GM18909 (cell line): ENCODE measurements around the gene OASL.

Experiments used
- ATAC-seq: cut with Tn5 transposase; IDR thresholded peaks from one replicate; pipeline ENCODE4 v1.9.1; 2021; ENCODE audit warnings: mild to moderate bottlenecking; ENCODE audit not compliant: unreplicated experiment, poor library complexity

Gene OASL

DNA sequence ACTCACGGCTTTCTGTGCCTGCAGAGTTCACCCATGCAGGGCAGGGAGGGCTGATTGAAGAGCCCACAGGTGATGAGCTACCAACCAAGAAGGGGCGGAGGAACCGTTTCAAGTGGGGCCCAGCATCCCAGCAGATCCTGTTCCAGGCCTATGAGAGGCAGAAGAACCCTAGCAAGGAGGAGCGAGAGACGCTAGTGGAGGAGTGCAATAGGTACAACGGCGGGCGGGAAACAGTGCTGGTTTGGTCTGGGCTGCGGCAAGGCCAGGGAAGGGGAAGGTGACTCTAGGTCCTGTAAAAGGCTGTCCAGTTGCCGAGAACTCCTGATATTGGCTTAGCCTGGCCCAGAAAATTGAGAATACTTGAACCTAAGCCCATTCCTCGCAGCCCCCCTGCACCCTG, 45.5 kb downstream of the OASL start:
- no peak for ATAC-seq

DNA sequence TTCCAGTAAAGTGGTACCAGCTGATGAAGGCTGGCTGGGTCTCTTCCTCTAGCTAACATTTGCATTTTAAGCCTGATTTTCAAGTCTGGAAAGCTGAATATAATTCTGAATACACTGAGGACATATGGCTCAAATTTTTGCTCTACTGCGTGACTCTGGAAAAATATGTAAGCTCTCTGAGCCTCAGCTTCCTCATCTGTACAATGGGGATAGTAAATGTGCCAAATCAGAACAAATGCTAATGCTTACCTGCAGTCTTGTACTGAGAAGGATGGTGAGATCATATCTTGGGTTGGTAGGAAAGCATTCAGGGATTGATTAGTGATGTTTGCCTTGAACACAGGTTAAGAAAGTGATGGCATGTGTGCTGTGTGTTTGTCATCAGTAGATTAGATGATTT, 46.1 kb downstream of the OASL start:
- no peak for ATAC-seq

DNA sequence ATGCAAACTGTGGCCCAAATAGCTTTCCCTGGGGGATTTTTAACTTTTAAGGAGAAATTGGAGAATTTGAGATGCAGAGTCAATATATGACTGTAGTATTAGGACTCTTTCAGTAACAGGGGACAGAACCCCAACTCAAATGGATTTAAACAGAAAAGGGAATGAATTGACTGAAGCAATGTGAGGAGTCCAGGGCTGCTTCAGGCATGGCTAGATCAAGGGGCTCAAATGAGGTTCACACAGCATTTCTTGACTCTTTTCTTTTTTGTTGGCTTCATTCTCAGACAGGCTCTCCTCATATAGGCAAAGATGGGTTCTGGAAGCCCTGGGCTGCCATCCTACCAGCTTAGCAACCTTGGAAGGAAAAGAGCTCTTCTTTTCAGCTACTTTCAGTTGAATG, 47.1 kb downstream of the OASL start:
- ATAC-seq: no peak

DNA sequence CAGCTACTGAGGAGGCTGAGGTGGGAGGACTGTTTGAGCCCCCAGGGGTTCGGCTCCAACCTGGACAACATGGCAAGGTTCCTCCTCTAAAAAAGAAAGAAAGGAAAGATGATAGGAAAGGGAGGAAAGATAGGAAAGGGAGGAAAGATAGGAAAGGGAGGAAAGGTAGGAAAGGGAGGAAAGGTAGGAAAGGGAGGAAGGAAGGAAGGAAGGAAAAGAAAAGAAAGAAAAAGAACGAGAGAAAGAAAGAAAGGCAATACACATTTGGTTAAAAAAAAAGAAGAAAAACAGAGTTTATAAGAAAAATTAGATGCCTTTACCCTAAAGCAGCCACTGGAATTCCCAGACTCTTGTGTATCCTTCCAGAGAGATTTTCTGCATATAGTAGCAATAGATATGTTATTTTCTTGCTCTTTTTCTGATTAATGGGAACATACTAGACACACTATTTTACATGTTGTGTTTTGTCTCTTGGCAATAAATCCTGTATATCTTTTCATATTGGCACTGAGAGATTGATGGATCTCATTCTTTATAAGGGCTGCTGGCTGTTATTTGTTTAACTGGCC, 48.5 kb downstream of the OASL start:
- ATAC-seq: no peak

DNA sequence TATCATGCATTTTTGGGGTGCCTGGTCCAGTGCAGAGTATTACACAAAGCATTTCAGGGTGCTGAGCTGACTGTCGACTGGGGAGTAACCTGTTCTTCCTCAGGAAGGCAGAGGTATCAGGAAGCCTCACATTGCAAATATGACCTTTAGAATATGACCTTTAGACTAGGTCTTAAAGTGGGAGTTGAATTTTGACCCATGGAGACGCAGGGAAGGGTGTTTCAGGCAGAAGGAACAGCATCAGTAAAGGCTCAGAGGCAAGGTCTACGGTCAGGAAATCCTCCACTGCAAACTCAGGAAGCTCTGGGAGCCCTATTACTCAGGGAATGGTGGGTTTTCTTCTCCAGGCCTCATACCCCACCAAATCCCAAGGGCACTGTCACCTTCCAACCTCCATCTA, 49.4 kb downstream of the OASL start:
- no peak for ATAC-seq

DNA sequence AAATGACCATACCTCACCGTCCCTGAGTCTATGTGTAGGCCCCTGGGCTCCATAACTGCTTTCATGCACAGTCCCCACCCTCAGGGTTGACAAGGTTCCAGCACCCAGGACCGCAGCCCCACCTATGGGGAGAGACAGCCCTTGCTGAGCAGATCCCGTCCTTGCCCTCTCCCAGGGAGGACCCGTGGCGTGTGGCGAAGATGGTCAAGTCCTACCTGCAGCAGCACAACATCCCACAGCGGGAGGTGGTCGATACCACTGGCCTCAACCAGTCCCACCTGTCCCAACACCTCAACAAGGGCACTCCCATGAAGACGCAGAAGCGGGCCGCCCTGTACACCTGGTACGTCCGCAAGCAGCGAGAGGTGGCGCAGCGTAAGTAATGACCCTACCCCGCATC, 50.4 kb downstream of the OASL start:
- no peak for ATAC-seq

DNA sequence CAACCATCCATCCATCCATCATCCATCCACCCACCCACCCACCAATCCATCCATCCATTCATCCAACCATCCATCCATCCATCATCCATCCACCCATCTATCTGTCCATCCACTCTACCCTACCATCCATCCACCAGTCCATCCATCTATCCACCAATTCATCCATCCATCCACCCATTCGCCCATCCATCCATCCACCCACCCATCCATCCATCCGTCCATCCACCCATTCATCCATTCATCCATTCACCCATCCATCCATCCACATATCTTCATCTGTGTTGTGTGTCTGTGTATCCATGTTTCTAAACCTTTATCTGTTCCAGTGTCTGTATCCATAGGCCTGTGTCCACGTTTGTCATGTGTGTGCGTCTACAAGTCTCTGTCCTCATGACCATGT, 50.8 kb downstream of the OASL start:
- no peak for ATAC-seq

DNA sequence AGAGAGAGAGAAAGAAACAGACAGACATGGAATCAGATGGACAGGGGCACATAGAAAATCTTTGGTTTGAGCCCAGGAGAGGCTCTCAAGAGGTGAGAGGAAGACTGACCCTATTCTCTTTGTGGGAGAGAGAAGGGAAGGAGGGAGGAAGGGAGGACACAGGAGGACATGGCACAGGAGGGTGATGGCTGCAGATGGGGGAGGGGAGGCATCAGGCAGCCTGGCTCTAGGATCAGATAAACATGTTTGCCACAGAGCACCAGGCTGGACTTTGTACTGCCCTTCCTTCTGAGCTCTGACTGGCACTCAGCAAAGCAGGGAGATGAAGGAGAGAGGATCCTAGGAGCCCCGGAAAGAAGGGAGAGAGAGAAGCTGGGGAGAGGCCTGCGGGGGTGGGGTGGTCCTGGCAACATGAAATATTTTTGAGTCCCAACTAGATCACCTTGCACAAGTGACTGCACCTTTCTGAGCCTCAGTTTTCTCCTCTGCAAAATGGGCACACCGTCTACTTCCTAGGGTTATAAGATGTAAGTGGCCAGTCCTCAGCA, 54.6 kb downstream of the OASL start:
- ATAC-seq: no peak

DNA sequence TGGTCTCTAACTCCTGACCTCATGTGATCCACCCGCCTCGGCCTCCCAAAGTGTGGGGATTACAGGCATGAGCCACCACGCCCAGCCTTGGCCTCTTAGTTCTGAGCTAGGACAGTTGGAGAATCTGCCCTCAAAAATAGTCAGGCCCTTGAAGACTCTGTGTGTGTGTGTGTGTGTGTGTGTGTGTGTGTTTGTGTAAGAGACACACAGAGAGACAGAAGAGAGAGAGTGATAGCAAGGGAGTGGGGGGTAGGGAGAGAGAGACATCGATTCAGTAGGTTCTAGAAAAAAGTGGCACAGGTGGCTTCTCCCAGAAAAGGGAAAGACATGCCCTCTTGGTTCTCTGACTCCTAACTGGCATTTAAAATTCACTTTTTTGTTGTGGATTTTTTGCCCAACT, 55.3 kb downstream of the OASL start:
- no peak for ATAC-seq

DNA sequence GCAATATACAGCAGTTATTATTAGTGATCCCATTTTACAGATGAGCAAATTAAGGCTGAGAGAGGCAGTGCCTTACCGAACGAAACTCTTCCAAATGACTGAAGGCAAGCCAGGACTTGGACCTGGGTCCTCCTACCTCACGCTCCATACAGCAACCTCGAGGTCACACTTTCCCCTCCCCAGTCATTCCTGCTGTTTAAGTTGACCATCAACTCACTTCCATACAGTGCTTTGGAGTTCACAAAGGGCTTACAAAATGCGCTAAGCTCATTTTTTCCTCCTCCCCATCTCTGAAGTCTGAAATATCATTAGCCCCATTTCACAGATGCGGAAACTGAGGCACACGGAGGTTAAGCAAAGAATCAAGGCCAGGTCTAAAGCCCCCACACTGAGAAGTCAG, 56.4 kb downstream of the OASL start:
- no peak for ATAC-seq

DNA sequence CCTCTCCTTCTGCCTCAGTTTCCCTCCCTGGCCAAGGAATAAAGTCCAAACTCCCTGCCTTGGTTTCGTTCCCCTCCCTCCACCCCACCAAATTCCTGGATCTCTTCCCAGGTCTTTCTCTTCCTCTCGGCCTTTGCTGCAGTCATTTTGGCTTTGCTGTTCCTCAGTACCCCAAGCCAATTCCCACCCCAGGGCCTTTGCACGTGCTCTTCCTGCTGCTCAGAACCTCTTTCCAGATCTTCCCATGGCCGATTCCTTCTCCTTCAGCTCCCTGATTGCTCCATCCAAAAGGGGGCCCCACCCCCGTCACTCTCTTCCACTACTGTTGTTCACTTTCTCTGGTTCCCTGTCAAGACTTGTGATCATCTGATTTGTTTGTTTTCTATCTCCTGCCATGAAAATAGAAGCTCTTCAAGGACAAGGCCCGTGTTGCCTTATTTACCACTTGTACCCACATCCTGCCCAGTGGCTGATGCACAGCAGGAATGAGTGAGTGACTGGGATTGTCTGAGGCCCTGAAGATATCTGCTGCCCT, 57.6 kb downstream of the OASL start:
- no peak for ATAC-seq

DNA sequence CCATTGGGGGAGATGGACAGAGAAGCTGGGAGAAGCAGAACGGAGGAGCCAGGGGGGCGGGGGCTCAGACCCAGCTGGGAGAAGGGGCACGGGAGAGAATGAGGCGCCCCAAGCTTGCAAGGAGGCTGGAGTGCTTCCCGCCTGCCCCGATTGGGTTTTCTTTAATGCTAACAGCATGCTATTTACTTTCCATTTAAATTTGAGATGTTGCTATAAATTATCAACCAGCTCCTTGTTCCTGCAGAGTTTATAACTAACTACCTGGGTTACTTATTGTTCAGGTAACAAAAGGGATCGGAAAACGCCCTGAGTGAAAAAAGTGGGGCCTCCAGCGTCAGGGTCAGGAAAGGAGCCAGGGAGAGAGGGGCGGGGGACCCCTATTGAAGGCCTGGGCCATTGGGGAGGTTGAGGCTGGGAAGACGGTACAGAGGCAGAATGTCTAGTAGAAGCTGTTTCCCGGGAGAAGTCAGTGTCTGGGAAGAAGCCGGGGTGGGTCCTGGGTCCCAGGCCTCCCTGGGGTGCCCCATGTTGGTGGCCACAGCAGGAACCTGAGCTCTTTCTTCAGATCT, 58.2 kb downstream of the OASL start:
- ATAC-seq: no peak

DNA sequence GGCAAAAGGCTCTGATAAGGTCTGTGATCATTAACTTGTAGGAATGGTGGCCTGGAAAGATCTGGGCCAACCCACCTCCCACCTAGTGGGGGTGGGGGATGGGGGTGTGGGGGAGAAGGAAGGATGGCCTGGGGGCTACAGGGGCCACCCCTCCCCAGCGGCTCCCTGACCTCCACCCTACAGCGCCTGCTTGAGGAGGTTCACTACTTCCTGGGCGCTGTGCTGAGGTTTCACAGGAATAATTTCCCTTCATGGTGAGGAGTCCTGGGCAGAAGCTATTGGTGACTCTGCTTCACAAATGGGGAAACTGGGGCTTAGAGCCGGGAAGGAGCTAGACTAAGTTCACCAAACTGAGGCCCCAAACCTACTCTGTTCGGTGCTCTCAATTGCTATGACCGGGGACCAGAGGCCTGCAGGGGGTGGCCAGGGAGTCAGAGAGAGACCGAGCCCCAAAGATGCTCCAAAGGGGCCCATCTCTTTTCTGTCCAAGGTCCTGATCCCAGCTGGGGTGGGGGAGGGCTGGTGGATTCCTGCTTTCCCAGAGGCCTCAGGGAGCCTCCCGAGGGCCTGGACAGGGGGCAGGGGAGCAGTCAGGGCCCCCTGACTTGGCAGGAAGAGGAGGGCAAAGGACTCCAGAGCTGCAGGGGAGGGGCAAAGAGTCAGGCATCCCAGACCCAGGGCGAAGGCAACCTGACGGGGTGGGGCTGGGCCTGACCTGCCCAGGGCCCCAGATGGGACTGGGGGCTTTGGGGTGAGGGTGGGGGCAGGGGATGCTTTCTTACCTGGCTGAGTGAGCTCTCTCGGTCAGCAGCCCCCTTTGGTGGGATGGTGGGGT, 59.0 kb downstream of the OASL start:
- ATAC-seq: no peak

DNA sequence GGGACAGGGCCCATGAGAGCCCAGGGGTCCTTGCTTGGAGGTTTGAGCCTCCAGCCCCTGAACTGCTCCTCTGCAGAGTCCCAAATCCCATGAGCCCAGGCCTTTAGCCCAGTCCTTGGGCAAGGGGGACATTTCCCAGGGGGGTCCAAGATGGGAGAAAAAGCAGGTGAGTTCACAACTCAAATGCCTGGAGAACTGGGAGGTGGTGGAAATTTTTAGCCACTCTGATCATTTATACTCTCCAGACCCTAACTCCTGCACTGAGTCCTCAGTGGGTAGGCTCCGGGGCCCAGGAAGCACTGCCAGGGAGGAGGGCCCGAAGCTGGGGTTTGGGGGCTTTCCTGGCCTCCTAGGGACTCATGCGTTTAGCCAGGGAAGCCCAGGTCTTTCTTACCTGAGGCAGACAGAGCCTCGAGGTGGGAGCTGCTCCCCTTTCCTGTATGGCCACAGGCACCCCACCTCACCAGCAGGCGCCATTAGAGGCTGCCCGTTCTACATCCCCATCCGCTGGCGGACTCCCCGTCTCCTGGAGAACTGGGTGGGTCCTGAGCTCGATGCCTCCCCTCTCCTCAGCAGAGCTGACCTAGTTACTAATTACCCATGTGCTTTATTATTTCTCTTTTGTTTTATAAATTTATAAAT, 59.7 kb downstream of the OASL start:
- ATAC-seq: no peak

DNA sequence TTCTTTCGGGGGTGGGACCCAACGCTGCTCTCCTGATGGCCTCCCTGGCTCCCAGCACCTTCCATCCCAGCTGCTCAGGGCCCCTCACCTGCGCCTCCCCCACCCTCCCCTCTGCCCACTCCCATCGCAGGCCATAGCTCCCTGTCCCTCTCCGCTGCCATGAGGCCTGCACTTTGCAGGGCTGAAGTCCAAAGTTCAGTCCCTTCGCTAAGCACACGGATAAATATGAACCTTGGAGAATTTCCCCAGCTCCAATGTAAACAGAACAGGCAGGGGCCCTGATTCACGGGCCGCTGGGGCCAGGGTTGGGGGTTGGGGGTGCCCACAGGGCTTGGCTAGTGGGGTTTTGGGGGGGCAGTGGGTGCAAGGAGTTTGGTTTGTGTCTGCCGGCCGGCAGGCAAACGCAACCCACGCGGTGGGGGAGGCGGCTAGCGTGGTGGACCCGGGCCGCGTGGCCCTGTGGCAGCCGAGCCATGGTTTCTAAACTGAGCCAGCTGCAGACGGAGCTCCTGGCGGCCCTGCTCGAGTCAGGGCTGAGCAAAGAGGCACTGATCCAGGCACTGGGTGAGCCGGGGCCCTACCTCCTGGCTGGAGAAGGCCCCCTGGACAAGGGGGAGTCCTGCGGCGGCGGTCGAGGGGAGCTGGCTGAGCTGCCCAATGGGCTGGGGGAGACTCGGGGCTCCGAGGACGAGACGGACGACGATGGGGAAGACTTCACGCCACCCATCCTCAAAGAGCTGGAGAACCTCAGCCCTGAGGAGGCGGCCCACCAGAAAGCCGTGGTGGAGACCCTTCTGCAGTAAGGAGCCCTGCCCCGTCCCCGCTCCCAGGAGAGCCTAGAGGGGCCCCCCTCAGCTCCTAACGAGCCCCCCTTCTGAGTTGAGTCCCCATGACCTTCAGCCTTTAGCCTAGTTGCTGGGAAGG, 60.5 kb downstream of the OASL start, which contains the start of gene HNF1A:
HNF1A (plus strand) TSS at position 248 of the 924 bp plus-strand sequence; CDS start at position 474, 226 bp downstream.
- no peak for ATAC-seq

DNA sequence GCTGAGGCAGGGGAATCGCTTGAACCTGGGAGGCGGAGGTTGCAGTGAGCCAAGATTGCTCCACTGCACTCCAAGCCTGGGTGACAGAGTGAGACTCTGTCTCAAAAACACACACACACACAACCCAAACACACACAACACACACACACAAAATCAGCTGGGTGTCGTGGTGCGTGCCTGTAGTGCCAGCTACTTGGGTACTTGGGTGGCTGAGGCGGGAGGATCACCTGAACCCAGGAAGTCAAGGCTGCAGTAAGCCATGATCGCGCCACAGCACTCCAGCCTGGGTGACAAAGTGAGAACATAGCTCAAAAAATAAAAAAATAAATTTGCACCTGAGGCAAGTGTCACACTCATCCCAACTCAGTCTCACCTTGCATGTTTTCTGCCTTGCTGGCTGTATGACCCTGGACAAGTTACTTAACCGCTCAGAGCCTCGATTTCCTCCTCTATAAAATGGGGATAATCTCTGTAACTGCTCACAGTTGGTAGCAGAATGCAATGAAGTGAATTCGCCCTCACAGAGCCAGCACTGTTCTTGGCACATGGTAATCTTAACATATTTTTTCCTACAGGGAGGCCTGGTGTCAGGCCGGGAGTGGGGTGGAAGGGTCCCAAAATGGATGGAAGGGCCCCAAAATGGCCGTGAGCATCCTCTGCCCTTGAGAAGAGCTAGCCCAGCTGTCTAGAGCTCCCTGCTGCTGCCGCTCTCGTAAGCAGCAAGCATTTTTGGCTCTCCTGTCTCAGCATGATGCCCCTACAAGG, 61.3 kb downstream of the OASL start:
- no peak for ATAC-seq

DNA sequence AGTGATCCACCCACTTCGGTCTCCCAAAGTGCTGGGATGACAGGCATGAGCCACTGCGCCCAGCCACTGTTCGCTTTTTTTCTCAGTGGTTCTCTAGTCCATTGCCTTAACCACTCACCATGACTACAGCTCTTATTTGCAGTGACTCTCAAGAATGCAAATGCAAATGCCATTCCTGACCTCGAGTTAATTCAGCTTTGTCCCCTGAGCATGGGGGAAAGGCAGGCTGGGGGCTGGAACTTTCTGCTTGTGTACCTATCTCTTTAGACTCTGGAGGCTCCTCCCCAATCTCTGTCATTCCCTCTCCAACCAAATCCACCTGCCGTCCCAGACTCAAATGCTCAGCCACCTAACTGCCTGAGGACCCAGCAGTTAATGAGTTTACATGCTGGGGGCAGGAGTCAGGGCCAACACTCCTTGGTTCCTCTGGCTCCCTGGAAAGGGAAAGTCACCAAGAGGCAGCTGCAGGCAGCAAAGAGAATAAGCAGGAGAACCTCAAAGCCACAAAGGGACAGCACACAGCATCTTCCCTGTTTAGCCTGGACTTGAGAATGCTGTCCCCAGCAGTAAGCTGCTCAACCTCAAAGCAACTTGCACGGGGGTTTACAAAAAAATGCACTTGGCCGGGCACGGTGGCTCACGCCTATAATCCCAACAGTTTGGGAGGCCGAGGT, 66.0 kb downstream of the OASL start:
- no peak for ATAC-seq
